HEK293 (cell line): ENCODE data around the gene MCM10.

ENCODE experiments used
- CTCF ChIP-seq: fragments of 450-650 bp; formaldehyde crosslinking; IDR thresholded peaks from 2 replicates; pipeline ENCODE4 v1.5.1; 2016; ENCODE audit warnings: missing biosample characterization, missing genetic modification characterization
- GLI4 ChIP-seq: fragments of 450-650 bp; formaldehyde crosslinking; IDR thresholded peaks from 2 replicates; pipeline ENCODE4 v1.5.1; 2016; ENCODE audit warnings: missing biosample characterization, missing genetic modification characterization
- HOXA7 ChIP-seq: sonication (generic); formaldehyde crosslinking; IDR thresholded peaks from 2 replicates; pipeline ENCODE4 v1.8.1; 2022; ENCODE audit warnings: missing genetic modification reagents, borderline replicate concordance
- KLF8 ChIP-seq: fragments of 450-650 bp; formaldehyde crosslinking; IDR thresholded peaks from 2 replicates; pipeline ENCODE4 v1.5.1; 2016; ENCODE audit warnings: missing biosample characterization, missing genetic modification characterization
- MZF1 ChIP-seq: fragments of 450-650 bp; formaldehyde crosslinking; IDR thresholded peaks from 2 replicates; pipeline ENCODE4 v1.5.1; 2017; ENCODE audit warnings: missing biosample characterization, missing genetic modification characterization, borderline replicate concordance
- PRDM2 ChIP-seq: fragments of 450-650 bp; formaldehyde crosslinking; IDR thresholded peaks from 2 replicates; pipeline ENCODE4 v1.5.1; 2016; ENCODE audit warnings: missing biosample characterization, missing genetic modification characterization, borderline replicate concordance
- PRDM4 ChIP-seq: fragments of 450-650 bp; formaldehyde crosslinking; IDR thresholded peaks from 2 replicates; pipeline ENCODE4 v1.5.1; 2017; ENCODE audit warnings: missing biosample characterization, missing genetic modification characterization
- TCF7L2 ChIP-seq: IDR thresholded peaks from 2 replicates; pipeline ENCODE4 v1.6.1; 2011; ENCODE audit warnings: low read depth, mild to moderate bottlenecking, inconsistent platforms, low read length, moderate library complexity, borderline replicate concordance
- ZBTB1 ChIP-seq: fragments of 450-650 bp; formaldehyde crosslinking; IDR thresholded peaks from 2 replicates; pipeline ENCODE4 v1.5.1; 2016; ENCODE audit warnings: missing biosample characterization, missing genetic modification characterization
- ZBTB49 ChIP-seq: fragments of 450-650 bp; formaldehyde crosslinking; IDR thresholded peaks from 2 replicates; pipeline ENCODE4 v1.5.1; 2016; ENCODE audit warnings: missing biosample characterization, missing genetic modification characterization, low read depth
- ZBTB7A ChIP-seq: fragments of 450-650 bp; formaldehyde crosslinking; IDR thresholded peaks from 2 replicates; pipeline ENCODE4 v1.5.1; 2016; ENCODE audit warnings: low read depth, missing biosample characterization, missing genetic modification characterization
- ZFHX2 ChIP-seq: fragments of 450-650 bp; formaldehyde crosslinking; conservative IDR thresholded peaks from 2 replicates; pipeline ENCODE4 v1.5.1; 2016; ENCODE audit warnings: missing biosample characterization, missing genetic modification characterization
- ZNF114 ChIP-seq: fragments of 450-650 bp; formaldehyde crosslinking; IDR thresholded peaks from 2 replicates; pipeline ENCODE4 v1.5.0; 2017; ENCODE audit warnings: missing biosample characterization, missing genetic modification characterization
- ZNF292 ChIP-seq: fragments of 450-650 bp; formaldehyde crosslinking; IDR thresholded peaks from 2 replicates; pipeline ENCODE4 v1.5.1; 2016; ENCODE audit warnings: low read depth, missing biosample characterization, missing genetic modification characterization, borderline replicate concordance
- ZNF324 ChIP-seq: fragments of 450-650 bp; formaldehyde crosslinking; IDR thresholded peaks from 2 replicates; pipeline ENCODE4 v1.5.1; 2016; ENCODE audit warnings: missing biosample characterization, missing genetic modification characterization
- ZNF350 ChIP-seq: fragments of 450-650 bp; formaldehyde crosslinking; IDR thresholded peaks from 2 replicates; pipeline ENCODE4 v1.5.0; 2017; ENCODE audit warnings: missing biosample characterization, mild to moderate bottlenecking, missing genetic modification characterization
- ZNF514 ChIP-seq: fragments of 450-650 bp; formaldehyde crosslinking; IDR thresholded peaks from 2 replicates; pipeline ENCODE4 v1.5.1; 2016; ENCODE audit warnings: missing biosample characterization, missing genetic modification characterization
- ZNF580 ChIP-seq: fragments of 450-650 bp; formaldehyde crosslinking; IDR thresholded peaks from 2 replicates; pipeline ENCODE4 v1.5.1; 2016; ENCODE audit warnings: missing biosample characterization, missing genetic modification characterization
- ZNF654 ChIP-seq: fragments of 450-650 bp; formaldehyde crosslinking; IDR thresholded peaks from 2 replicates; pipeline ENCODE4 v1.5.1; 2016; ENCODE audit warnings: low read depth, missing biosample characterization, missing genetic modification characterization
- ZNF670 ChIP-seq: fragments of 450-650 bp; formaldehyde crosslinking; IDR thresholded peaks from 2 replicates; pipeline ENCODE4 v1.5.1; 2016; ENCODE audit warnings: missing biosample characterization, missing genetic modification characterization, low read depth
- ZNF701 ChIP-seq: fragments of 450-650 bp; formaldehyde crosslinking; IDR thresholded peaks from 2 replicates; pipeline ENCODE4 v1.5.1; 2016; ENCODE audit warnings: missing biosample characterization, missing genetic modification characterization
- ZNF704 ChIP-seq: fragments of 450-650 bp; formaldehyde crosslinking; IDR thresholded peaks from 2 replicates; pipeline ENCODE4 v1.5.1; 2016; ENCODE audit warnings: missing biosample characterization, missing genetic modification characterization
- ZNF707 ChIP-seq: fragments of 450-650 bp; formaldehyde crosslinking; IDR thresholded peaks from 2 replicates; pipeline ENCODE4 v1.5.1; 2016; ENCODE audit warnings: missing biosample characterization, missing genetic modification characterization
- ZSCAN16 ChIP-seq: fragments of 450-650 bp; formaldehyde crosslinking; IDR thresholded peaks from 2 replicates; pipeline ENCODE4 v1.5.1; 2016; ENCODE audit warnings: missing biosample characterization, missing genetic modification characterization
- ZXDB ChIP-seq: fragments of 450-650 bp; formaldehyde crosslinking; IDR thresholded peaks from 2 replicates; pipeline ENCODE4 v1.5.1; 2016; ENCODE audit warnings: missing biosample characterization, missing genetic modification characterization

MCM10 gene

GRCh38 chr10:13160934-13161856 is at the start of gene MCM10 (continued):
- TF ChIP-seq ZNF701 (tag by site-specific recombination): no peak
- no peak for TF ChIP-seq ZNF292
- no peak for TF ChIP-seq ZNF514 (tag by site-specific recombination)
- TF ChIP-seq ZNF114: no peak
- peak; percentile 94 for TF ChIP-seq ZNF654 (tag by site-specific recombination)
- TF ChIP-seq ZNF324 (tag by site-specific recombination): 0 out of 2 replicates have a peak, but pooled peaks have one; percentile 54
- peak; percentile 61 for TF ChIP-seq KLF8 (tag by site-specific recombination)
- no peak for TF ChIP-seq PRDM2
- TF ChIP-seq ZNF580: no peak
- TF ChIP-seq ZBTB1 (tag by site-specific recombination): no peak
- TF ChIP-seq CTCF (tag by site-specific recombination): no peak; the same call in none of the 2 replicates
- TF ChIP-seq ZNF350 (tag by site-specific recombination): no peak
- no peak for TF ChIP-seq ZNF670
- no peak for TF ChIP-seq ZBTB7A (tag by site-specific recombination)
- no peak for TF ChIP-seq MZF1 (tag by site-specific recombination)
- TF ChIP-seq ZSCAN16 (tag by site-specific recombination): 0 out of 2 replicates have a peak, but pooled peaks have one; percentile 9
- TF ChIP-seq ZXDB (tag by site-specific recombination): peak; percentile 72
- no peak for TF ChIP-seq ZNF707 (tag by site-specific recombination)
- no peak for TF ChIP-seq ZBTB49 (tag by site-specific recombination)
- no peak for TF ChIP-seq ZNF704 (tag by site-specific recombination)
- TF ChIP-seq ZFHX2 (tag by site-specific recombination): peak; percentile 65
- no peak for TF ChIP-seq PRDM4 (tag by site-specific recombination)
- no peak for TF ChIP-seq TCF7L2
- no peak for TF ChIP-seq HOXA7 (CRISPR knock-in tag)
- TF ChIP-seq GLI4 (tag by site-specific recombination): no peak
